OCI-LY1 (cell line): ENCODE data around the gene YRDC.

Experiments
- H2AFZ ChIP-seq: fragments of 200-600 bp; sonication (generic), shearing (Covaris generic); 2 replicates; pipeline ENCODE4 v1.6.0; 2014; ENCODE audit warnings: antibody characterized with exemption, mild to moderate bottlenecking, low read length
- H3F3A ChIP-seq: fragments of 200-600 bp; sonication (generic), shearing (Covaris generic); 2 replicates; pipeline ENCODE4 v1.6.0; 2014; ENCODE audit warnings: mild to moderate bottlenecking, antibody characterized with exemption, low read length, moderate library complexity; ENCODE audit not compliant: insufficient read depth
- H3K27ac ChIP-seq: fragments of 200-600 bp; sonication (generic); 2 replicates; pipeline ENCODE4 v1.5.1; 2014; ENCODE audit warnings: low read length, mixed run types, mild to moderate bottlenecking, low read depth; ENCODE audit not compliant: poor library complexity, severe bottlenecking
- H3K27me3 ChIP-seq: fragments of 200-600 bp; sonication (generic); 2 replicates; pipeline ENCODE4 v1.6.0; 2014; ENCODE audit warnings: antibody characterized with exemption, mild to moderate bottlenecking, low read length, moderate library complexity; ENCODE audit not compliant: insufficient read depth
- H3K36me3 ChIP-seq: fragments of 200-600 bp; sonication (generic); 2 replicates; pipeline ENCODE4 v1.6.1; 2014; ENCODE audit warnings: mild to moderate bottlenecking, antibody characterized with exemption, low read length, moderate library complexity, mixed read lengths; ENCODE audit not compliant: insufficient read depth
- H3K4me1 ChIP-seq: fragments of 200-600 bp; sonication (generic); 2 replicates; pipeline ENCODE4 v1.5.1; 2014; ENCODE audit warnings: mild to moderate bottlenecking, low read length, moderate library complexity; ENCODE audit not compliant: insufficient read depth, severe bottlenecking
- H3K4me2 ChIP-seq: fragments of 200-600 bp; sonication (generic), shearing (Covaris generic); 2 replicates; pipeline ENCODE4 v1.6.1; 2014; ENCODE audit warnings: low read length
- H3K4me3 ChIP-seq: fragments of 200-600 bp; sonication (generic); 2 replicates; pipeline ENCODE4 v1.5.1; 2014; ENCODE audit warnings: low read length, low read depth, mild to moderate bottlenecking, mixed read lengths; ENCODE audit not compliant: poor library complexity, severe bottlenecking
- H3K79me2 ChIP-seq: fragments of 200-600 bp; shearing (Covaris generic); 2 replicates; pipeline ENCODE4 v1.6.1; 2016; ENCODE audit warnings: mixed run types, low read length, mixed read lengths; ENCODE audit not compliant: insufficient read depth
- H3K9ac ChIP-seq: fragments of 200-600 bp; sonication (generic), shearing (Covaris generic); 2 replicates; pipeline ENCODE4 v1.6.1; 2014; ENCODE audit warnings: mild to moderate bottlenecking, low read length, mixed read lengths
- H3K9me2 ChIP-seq: fragments of 200-600 bp; sonication (generic), shearing (Covaris generic); 2 replicates; pipeline ENCODE4 v1.6.1; 2014; ENCODE audit warnings: low read depth, mild to moderate bottlenecking, low read length, mixed read lengths
- H3K9me3 ChIP-seq: fragments of 200-600 bp; shearing (Covaris generic); 2 replicates; pipeline ENCODE4 v1.6.1; 2014; ENCODE audit warnings: low read length, mixed read lengths
- H4K20me1 ChIP-seq: fragments of 200-600 bp; sonication (generic), shearing (Covaris generic); 2 replicates; pipeline ENCODE4 v1.6.0; 2016; ENCODE audit warnings: mild to moderate bottlenecking, low read length; ENCODE audit not compliant: insufficient read depth
- EZH2 ChIP-seq: fragments of 200-600 bp; sonication (generic), shearing (Covaris generic); IDR thresholded peaks from 2 replicates; pipeline ENCODE4 v1.8.0; 2017; ENCODE audit warnings: borderline replicate concordance, mixed run types, mild to moderate bottlenecking, antibody characterized with exemption, low read length, moderate library complexity, mixed read lengths
- TF ChIP-seq, protein P1 (sequence below): fragments of 200-600 bp; sonication (generic), shearing (Covaris generic); IDR thresholded peaks from 2 replicates; pipeline ENCODE4 v1.5.1; 2017; ENCODE audit warnings: mild to moderate bottlenecking, antibody characterized with exemption, low read length, moderate library complexity, mixed read lengths

YRDC gene

GRCh38 chr1:37825506-37825905 is 17.5 kb upstream of the YRDC start:
- Histone ChIP-seq H3K9ac (no peak overlapping the region), H3F3A (no peaks in the 10 kb centered on the region), H3K27ac (no peak overlapping the region), H3K36me3 (peaks cover 55% of the 10 kb centered on the region), H2AFZ (no peak overlapping the region), H3K4me2 (no peak overlapping the region), H3K27me3 (no peaks in the 10 kb centered on the region), H3K9me3 (no peaks in the 10 kb centered on the region), H3K9me2 (no peaks in the 10 kb centered on the region), H3K4me1 (no peaks in the 10 kb centered on the region), H3K79me2 (no peaks in the 10 kb centered on the region), H3K4me3 (no peak overlapping the region), H4K20me1 (no peaks in the 10 kb centered on the region)
- TF ChIP-seq, protein P1, sequence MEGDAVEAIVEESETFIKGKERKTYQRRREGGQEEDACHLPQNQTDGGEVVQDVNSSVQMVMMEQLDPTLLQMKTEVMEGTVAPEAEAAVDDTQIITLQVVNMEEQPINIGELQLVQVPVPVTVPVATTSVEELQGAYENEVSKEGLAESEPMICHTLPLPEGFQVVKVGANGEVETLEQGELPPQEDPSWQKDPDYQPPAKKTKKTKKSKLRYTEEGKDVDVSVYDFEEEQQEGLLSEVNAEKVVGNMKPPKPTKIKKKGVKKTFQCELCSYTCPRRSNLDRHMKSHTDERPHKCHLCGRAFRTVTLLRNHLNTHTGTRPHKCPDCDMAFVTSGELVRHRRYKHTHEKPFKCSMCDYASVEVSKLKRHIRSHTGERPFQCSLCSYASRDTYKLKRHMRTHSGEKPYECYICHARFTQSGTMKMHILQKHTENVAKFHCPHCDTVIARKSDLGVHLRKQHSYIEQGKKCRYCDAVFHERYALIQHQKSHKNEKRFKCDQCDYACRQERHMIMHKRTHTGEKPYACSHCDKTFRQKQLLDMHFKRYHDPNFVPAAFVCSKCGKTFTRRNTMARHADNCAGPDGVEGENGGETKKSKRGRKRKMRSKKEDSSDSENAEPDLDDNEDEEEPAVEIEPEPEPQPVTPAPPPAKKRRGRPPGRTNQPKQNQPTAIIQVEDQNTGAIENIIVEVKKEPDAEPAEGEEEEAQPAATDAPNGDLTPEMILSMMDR, result no peak
- TF ChIP-seq EZH2, result no peak

GRCh38 chr1:37824001-37824400 is 16.0 kb upstream of the YRDC start:
- H3K9me2 ChIP-seq, result no peaks in the 10 kb centered on the region
- no peak overlapping the region for H3K4me3 ChIP-seq
- no peaks in the 10 kb centered on the region for H3K27me3 ChIP-seq
- H3K79me2 ChIP-seq, result no peaks in the 10 kb centered on the region
- no peak overlapping the region for H3K9ac ChIP-seq
- no peaks in the 10 kb centered on the region for H4K20me1 ChIP-seq
- H3F3A ChIP-seq, result no peaks in the 10 kb centered on the region
- H3K9me3 ChIP-seq, result no peaks in the 10 kb centered on the region
- H3K27ac ChIP-seq, result no peak overlapping the region
- H3K36me3 ChIP-seq, result peaks cover 57% of the 10 kb centered on the region
- H3K4me2 ChIP-seq, result no peak overlapping the region
- TF ChIP-seq, protein P1, result no peak
- no peak for TF ChIP-seq EZH2
- no peaks in the 10 kb centered on the region for H3K4me1 ChIP-seq
- no peak overlapping the region for H2AFZ ChIP-seq

DNA sequence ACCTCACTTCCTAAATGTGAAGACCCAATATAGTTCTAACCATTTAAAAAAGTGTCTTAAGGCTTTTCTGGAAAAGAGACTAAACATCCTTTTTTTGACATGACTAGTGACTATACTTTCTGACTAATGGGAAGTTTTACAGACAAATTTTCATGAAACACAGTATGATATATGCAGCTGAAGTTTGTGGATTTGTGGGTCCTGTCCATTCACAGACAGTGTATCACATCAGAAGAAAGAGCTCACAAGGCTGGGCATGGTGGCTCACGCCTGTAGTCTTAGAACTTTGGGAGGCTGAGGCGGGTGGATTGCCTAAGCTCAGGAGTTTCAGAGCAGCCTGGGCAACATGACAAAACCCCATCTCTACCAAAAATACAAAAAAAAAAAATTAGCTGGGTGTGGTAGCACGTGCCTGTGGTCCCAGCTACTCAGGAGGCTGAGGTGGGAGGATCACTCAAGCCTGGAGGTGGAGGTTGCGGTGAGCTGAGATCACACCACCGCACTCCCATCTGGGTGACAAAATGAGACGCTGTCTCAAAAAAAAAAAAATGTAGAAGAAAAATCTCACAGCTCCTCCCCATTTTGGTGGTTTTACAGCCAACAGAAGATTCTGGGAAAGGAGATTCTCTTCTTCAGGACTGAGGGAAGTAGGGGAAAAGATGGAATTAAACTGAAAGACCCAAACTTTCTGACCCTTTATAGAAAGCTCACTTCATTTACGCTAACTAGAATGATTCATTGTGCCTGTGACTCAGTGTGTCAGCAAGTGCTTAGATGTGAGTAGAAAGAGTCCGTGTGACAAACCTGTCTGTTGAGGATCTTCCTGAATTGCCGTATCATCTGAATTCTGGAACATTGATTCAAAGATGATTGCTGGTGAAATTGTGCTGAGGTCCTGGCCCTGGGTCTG is 15.2 kb upstream of the YRDC start:
- H3K4me2 ChIP-seq, result no peak overlapping the region
- no peaks in the 10 kb centered on the region for H3K79me2 ChIP-seq
- no peak for TF ChIP-seq EZH2
- TF ChIP-seq, protein P1, result no peak
- no peaks in the 10 kb centered on the region for H3K9me2 ChIP-seq
- no peak overlapping the region for H2AFZ ChIP-seq
- H3K36me3 ChIP-seq, result peaks cover 53% of the 10 kb centered on the region
- H3F3A ChIP-seq, result no peaks in the 10 kb centered on the region
- H4K20me1 ChIP-seq, result no peaks in the 10 kb centered on the region
- no peak overlapping the region for H3K9ac ChIP-seq
- H3K4me3 ChIP-seq, result no peak overlapping the region
- no peaks in the 10 kb centered on the region for H3K4me1 ChIP-seq
- H3K27ac ChIP-seq, result no peak overlapping the region
- H3K9me3 ChIP-seq, result no peaks in the 10 kb centered on the region
- H3K27me3 ChIP-seq, result no peaks in the 10 kb centered on the region
